Epidermal melanocyte (primary cell): Measurements from ENCODE around the gene RAB18.
"Not testable (repeated sequence)": the region's sequence is repeated elsewhere in the genome, so short reads cannot be mapped to it uniquely, and the experiment has no call there.

Experiments used
- DNase-seq: peaks from one replicate; pipeline ENCODE4 v3.0.0; 2011; ENCODE audit warnings: low spot score; ENCODE audit not compliant: insufficient read length

Gene RAB18

GRCh38 chr10:27504007-27504807 lies at the start of gene RAB18:
Gene RAB18 (plus strand): TSS chr10:27504304. CDS start chr10:27504370, 66 bp downstream.
- peak; percentile 76 for DNase-seq

GRCh38 chr10:27454837-27455236 lies 49.3 kb upstream of the RAB18 start:
- no peak for DNase-seq

GRCh38 chr10:27457261-27457945 lies 46.7 kb upstream of the RAB18 start:
- no peak for DNase-seq

GRCh38 chr10:27457966-27458365 lies 46.1 kb upstream of the RAB18 start:
- no peak for DNase-seq

GRCh38 chr10:27461312-27461711 lies 42.8 kb upstream of the RAB18 start:
- no peak for DNase-seq

- no peak for DNase-seq
These were observed 40.1 kb upstream of the RAB18 start for GRCh38 chr10:27463961-27464360.

- DNase-seq, result no peak
These were observed 39.1 kb upstream of the RAB18 start for GRCh38 chr10:27464993-27465392.

GRCh38 chr10:27465596-27465995 lies 38.5 kb upstream of the RAB18 start:
- not testable (repeated sequence) for DNase-seq

- DNase-seq, result no peak
These were observed 33.2 kb upstream of the RAB18 start for GRCh38 chr10:27470885-27471284.

GRCh38 chr10:27474741-27475140 lies 29.4 kb upstream of the RAB18 start:
- no peak for DNase-seq

GRCh38 chr10:27479016-27479415 lies 25.1 kb upstream of the RAB18 start:
- no peak for DNase-seq

- DNase-seq, result no peak
These were observed 22.6 kb upstream of the RAB18 start for GRCh38 chr10:27481486-27481885.

GRCh38 chr10:27482984-27483956 lies 20.8 kb upstream of the RAB18 start:
- DNase-seq, result no peak

- DNase-seq, result no peak
These were observed 18.7 kb upstream of the RAB18 start for GRCh38 chr10:27485368-27485767.

- no peak for DNase-seq
These were observed 18.1 kb upstream of the RAB18 start for GRCh38 chr10:27485986-27486385.

- DNase-seq, result no peak
These were observed 13.3 kb upstream of the RAB18 start for GRCh38 chr10:27490807-27491206.

GRCh38 chr10:27494116-27494805 lies 9.8 kb upstream of the RAB18 start:
- DNase-seq, result no peak

- DNase-seq, result no peak
These were observed 8.0 kb upstream of the RAB18 start for GRCh38 chr10:27496137-27496536.

GRCh38 chr10:27500096-27500495 lies 4.0 kb upstream of the RAB18 start:
- no peak for DNase-seq

GRCh38 chr10:27500886-27501285 lies 3.2 kb upstream of the RAB18 start:
- DNase-seq, result no peak

GRCh38 chr10:27503498-27504006 lies 552 bp upstream of the RAB18 start:
- no peak for DNase-seq
